GM21447 (cell line): Measurements from ENCODE around the gene CTSE.

Experiments used
- ATAC-seq: cut with Tn5 transposase; IDR thresholded peaks from one replicate; pipeline ENCODE4 v1.9.1; 2021; ENCODE audit not compliant: unreplicated experiment

CTSE gene

DNA sequence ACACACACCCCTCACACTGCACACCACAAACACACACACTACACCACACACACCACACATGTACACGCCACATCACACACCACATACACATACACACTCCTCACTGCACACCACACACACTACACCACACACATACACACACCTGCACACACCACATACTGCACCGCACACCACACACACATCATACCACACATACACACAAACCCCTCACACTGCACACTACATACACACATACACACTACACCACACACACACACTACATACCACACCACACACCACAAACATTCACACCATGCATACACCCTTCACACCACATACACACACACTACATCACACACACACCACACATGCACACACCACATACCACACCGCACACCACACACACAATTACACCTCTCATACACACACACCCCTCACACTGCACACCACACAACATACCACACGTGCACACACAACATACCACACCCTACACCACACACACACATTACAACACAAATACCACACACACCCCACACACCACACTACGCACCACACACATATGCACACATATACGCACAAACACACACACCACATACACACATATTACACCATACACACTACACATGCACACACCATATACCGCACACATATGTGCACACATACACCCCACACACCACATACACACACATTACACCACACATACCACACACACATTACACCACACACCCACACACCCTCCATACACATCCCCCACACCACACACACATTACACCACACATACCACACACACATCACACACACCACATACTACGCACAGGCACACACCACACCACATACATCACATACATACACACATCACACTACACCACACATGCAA is 50.1 kb downstream of the CTSE start:
- ATAC-seq = no peak

DNA sequence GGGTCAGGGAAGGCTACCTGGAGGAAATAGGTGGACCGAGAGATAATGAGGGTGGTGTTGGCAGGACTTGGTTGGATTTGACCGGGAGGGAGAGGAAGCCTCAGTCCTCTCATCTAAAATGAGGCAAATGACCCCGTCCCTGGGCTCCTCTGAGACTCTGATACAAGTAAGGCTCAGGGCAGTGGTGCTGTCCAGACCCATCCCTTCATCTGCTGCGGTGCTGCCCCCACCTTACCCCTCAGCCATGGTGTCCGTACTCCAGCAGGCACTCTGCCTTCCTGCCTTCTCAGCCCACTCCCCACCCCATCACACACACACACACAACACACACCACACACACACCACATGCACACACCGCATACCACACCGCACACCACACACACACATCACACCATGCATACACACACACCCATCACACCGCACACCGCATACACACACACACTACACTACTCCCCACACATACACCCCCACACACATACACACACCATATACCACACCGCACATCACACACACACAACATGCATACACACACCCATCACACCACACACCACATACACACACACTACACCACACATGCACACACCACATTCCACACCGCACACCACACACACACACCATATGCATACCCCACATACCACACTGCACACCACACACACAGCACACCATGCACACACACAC is 51.1 kb downstream of the CTSE start:
- ATAC-seq = no peak

DNA sequence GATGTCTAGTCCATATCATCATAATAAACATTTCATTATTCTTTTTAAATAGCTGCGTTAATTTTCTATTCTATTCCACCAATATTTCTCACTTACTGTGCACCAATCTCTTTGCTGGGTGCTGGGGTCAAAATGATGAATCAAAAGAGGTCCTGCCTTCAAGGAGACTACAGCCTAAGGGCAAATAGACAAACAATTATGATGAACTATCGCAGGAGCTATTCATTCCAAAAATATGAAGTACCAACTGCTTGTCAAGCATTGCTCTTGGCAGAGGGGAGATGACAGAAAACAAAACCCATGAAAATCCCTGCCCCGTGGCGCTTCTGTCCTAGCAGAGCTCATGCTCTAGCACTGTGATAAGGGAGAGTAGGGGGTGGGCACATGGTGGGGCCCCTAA is 51.6 kb downstream of the CTSE start:
- no peak for ATAC-seq

DNA sequence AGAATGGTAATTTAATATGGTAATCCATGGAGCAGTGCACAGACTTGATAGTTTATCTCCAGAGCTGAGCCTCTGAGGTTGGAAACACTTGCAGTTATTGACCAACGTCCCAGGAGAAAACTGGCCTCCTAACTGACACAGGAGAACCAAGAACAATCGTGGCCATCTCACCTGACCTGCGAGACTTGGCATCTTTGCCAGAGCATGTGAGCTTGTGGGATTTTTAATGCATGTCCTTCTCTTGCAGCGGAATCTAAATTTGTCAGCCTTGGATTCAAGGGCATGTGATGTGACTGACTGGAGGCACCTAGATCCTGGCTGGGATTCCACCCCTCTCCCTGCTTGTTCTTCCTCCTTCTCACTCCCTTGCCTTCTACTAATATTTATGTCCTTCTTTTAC is 52.6 kb downstream of the CTSE start:
- ATAC-seq = no peak

DNA sequence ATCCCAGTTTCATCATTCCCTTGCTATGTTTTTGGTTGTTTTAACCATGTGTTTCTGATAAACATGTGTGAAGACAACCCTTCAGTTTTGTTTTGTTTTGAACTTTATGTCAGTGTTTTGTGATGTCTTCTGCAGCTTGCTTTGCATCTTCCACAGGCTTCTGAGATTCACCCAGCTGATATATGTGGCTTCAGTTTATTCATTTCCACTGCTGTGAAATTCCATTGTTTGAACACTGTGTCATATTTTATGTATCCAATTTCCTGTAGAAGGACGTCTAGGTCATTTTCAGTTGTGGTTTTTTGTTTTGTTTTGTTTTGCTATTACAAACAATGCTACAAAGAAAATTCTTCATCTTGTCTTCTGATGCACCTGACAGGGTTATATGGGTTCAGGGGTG is 53.2 kb downstream of the CTSE start:
- ATAC-seq = no peak

DNA sequence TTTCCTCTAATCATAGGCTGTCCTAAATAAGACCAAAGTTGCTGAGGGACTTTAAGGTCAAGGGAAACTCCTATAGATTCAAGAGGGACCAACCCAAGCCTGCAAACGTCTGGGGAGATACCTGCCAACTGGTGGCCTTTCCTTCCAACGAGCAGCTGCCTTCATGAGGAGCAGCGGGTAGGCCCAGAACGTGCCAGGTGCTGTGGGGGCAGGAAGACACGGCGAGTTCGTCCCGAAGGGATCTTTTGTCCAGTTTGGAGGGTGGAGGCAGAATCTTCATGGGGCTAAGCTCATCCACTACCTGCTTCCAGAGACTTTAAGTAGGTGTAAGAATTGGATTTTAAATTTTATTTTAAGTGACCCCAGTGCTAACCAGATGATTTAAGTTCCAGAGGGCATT is 54.5 kb downstream of the CTSE start:
- ATAC-seq = no peak

DNA sequence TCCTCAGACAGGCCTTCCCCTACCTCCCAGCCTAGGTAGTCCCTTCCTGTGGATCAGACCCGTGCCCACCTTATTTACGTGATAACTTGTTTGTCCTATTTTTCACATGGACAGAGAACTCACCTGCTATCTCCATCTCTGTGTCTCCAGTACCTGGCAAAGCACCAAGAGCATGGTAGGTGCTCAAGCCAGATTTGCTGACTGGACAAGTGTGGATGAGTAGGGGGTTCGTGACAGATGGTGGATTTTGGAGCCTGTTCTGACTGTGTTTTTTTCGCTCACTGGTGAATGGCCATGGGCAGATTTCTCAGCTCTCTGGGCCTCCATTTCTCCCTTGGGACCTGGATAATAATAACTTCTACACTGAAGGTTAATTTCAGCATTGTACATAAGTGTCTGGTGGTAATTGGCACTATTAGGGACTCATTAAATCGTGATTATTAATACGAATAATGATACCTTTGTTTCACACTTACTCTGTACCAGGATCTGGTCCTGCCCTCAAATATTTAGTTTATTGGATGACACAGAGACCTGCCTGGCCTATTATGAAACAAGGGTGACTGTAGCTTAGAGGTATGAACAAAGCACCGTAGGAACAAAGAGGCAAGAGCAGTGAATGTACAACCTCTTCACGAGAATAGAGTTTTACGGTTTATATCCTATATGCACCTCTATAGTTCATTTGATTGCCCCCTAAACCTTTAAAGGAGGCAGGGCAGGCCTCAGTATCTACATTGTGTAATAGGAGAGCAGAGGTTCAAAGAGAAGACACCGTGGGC is 56.0 kb downstream of the CTSE start:
- ATAC-seq = no peak

DNA sequence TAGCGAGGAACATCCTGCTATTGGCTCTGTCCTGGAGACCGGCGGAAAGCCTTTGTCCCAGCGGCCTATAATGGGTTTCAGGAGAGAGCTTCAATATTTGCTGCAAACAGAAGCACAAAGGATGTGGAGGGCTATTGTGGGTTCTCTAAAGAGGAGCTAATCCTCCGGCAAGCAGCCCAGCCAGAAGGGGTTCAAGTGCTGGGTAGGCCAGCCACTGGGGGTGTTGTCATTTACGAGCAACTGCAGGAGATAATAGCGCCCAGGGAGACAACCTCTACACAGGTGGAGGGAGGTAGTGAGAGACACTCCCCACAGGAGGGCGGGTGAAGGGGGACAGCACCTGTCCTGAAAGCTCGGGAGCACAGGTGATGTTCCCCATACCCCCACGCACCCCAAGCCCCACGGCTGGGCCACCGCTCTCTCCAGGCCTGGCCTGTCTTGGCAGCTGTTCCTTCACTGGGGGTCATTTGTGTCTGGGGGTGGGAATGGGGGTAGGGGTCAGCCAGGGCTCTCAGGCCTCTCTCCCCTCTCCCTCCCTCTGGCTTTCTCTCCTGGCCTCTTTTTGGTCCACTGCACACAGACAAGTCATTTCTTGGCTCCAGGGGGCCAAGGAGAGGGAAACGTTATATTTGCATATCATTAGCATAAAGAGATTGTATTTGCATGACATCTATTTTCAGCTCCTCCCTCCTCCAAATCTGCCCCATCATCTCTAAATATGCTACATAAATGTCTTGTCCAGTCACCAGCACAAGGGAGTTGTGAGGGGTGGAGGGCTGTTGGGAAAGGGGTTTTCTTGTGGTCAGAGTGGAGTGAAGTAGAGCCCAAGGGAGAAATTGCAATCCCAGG is 58.4 kb downstream of the CTSE start:
- no peak for ATAC-seq

DNA sequence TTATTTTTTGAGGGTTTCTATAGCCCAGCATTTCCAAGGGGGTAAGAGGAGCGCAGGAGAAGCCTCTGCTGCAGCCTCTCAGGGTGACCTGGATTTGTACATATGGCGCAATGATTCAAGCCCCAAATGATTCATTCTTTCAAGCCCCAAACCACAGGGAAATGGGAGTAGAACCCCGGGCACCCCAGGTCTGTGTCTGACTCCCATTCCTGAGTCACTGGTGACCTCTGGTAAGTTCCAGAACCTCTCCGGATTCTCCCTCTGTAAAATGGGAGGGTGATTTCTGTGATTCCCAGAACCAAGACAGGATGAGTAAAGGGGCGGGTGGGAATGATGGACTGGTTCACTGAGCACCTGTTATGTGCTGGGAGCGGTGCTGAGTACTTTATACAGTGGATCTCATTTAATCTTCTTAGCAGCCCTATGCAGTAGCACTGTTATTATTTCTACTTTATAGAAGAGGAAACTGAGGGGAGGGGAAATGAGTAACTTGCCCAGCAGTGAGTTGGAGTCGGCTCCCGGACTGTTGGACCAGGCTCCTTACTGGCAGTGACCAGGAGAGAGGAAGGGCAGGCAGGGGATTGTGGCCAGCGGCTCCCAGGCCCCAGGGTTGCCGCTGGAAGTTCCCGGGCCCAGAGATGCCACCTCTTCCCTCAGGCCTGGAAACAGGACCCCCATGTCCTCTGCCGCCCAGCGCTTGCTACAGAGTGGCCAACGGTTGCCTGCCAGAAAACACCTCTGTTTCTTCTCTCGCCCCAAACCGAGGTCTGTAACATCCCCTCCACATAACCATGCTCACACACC is 60.1 kb downstream of the CTSE start:
- ATAC-seq = no peak

DNA sequence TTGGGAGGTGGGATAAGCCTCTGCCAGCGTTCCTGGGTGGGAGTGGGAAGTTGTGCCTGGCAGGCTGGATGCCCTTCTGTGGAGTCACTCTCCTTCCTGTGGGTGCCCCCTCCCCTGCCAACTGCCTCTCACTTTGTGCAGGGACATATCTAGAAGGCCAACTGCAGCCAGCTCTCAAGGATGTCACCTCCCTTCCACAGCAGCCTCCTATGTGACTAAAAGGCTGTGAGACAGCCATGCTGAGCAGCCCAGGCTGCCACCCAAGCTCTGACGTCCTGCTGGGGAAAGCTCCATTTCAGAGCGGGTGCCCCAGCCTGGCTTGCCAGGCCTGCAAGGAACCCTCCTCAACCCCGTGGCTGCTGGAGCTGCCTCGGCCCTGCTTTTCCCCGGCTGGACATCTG is 60.9 kb downstream of the CTSE start:
- no peak for ATAC-seq

DNA sequence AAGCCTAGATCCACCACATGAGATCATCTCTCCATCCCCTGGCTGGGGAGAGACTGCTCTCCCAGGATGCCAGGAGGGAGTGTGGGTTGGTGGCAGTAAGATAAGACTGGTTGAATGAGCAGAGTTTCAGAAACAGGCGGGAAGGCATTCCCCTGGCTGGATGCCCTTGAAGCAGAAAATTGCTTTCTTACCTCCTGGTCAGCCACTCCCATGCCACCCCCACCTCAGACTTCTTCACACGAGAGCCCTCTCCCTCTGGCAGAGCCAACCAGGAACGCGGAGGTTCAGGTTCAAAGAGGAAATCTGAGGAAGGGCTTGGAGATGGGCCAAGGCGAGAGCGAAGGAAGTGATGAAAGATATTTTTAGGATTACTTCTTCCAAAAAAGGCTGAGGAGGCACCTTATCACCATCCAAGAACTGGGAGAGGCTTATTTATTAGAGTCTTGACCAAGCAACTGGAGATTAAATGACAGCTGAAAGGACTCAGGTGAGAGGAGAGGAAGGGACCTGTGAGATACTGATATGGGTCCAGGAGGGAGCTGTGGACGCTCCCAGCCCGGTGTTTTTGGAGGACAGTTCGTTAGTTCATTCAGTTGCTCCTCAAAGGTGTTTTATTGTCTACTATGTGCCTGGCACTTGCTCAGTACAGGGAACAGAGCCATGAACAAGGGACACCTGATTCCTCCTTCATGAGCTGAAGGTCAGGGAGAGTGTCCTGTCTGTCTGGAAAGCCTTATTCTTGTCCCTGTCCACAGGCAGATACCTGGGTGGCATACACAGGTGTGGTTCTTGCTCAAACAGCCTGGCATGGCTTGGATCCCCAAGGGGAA is 61.5 kb downstream of the CTSE start:
- no peak for ATAC-seq

DNA sequence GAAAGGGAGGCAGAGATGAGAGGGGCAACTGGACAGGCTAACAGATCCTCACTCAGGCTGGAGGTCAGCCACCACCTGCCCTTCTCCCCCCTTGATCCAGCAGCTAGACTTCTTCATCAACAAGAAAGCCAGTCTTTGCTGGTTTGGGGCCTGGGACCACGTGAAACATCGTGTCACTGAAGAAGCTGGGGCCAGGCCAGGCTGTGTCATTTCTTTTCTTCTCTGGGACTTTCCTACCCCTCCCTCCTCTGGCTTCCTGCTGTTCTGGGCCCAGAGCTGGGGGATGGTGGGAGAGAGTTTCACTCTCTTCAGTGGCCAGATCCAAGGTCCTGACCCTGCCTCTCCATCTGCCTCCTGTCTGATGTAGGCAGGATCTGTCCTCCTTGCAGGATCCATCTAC is 62.3 kb downstream of the CTSE start:
- ATAC-seq = peak; percentile 58

DNA sequence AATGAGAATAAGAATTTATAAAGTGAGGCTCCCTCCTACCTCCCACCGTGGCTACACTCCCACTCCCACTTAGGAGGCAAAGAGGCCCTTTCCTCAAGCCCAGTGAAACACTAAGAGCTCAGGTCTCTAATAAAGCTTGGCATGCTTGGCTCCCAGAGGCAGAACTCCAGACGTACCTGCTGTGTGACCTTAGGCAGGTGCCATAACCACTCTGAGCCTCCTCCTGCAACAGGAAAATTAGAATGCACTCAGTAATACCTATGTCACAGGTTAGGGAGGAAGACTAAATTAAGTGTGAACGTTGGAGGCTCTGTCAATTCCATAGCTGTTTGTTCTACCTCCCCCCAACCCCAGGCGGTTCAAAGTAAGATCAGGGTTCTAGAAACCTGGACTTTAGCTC is 63.9 kb downstream of the CTSE start:
- no peak for ATAC-seq
